DND-41 (cell line): ENCODE results near the gene RAG1.

ENCODE experiments used
- ATAC-seq: fragments of 200-7000 bp; cut with Tn5 transposase; 3 replicates; pipeline ENCODE4 v1.9.1; 2021; ENCODE audit warnings: low read depth; ENCODE audit not compliant: insufficient read depth
- DNase-seq: peaks from one replicate; pipeline ENCODE4 v3.0.0-alpha.2; 2020
- H2AFZ ChIP-seq: 2 replicates; pipeline ENCODE4 v1.6.0; 2012; ENCODE audit warnings: low read depth, low read length
- H3K27ac ChIP-seq: 2 replicates; pipeline ENCODE4 v1.5.1; 2012; ENCODE audit warnings: low read length, inconsistent platforms
- H3K27me3 ChIP-seq: fragments of 200-600 bp; sonication (generic); 2 replicates; pipeline ENCODE4 v1.6.0; 2012; ENCODE audit warnings: low read length, mild to moderate bottlenecking, inconsistent platforms; ENCODE audit not compliant: insufficient read depth, poor library complexity
- H3K36me3 ChIP-seq: 2 replicates; pipeline ENCODE4 v1.5.1; 2012; ENCODE audit warnings: low read length, inconsistent platforms; ENCODE audit not compliant: insufficient read depth
- H3K4me1 ChIP-seq: 2 replicates; pipeline ENCODE4 v1.5.1; 2012; ENCODE audit warnings: mild to moderate bottlenecking, low read length; ENCODE audit not compliant: insufficient read depth
- H3K4me2 ChIP-seq: 2 replicates; pipeline ENCODE4 v1.6.0; 2012; ENCODE audit warnings: mild to moderate bottlenecking, moderate library complexity, low read length, inconsistent platforms; ENCODE audit not compliant: insufficient read depth
- H3K4me3 ChIP-seq, 2 experiments: fragments of 200-600 bp in 1 of 2; shearing (Covaris generic) in 1 of 2; 2 replicates each; pipeline ENCODE4 v1.5.1; 2012 to 2016; ENCODE audit warnings: inconsistent platforms in 2 of 2, low read length in 2 of 2, mild to moderate bottlenecking in 2 of 2, low read depth in 1 of 2, moderate library complexity in 1 of 2
- H3K79me2 ChIP-seq: 2 replicates; pipeline ENCODE4 v1.6.0; 2012; ENCODE audit warnings: low read length, inconsistent platforms; ENCODE audit not compliant: insufficient read depth
- H3K9ac ChIP-seq: 2 replicates; pipeline ENCODE4 v1.6.0; 2012; ENCODE audit warnings: low read depth, mild to moderate bottlenecking, inconsistent platforms, low read length, moderate library complexity
- H3K9me3 ChIP-seq: 2 replicates; pipeline ENCODE4 v1.5.1; 2012; ENCODE audit warnings: low read length, moderate library complexity, mild to moderate bottlenecking, inconsistent platforms; ENCODE audit not compliant: insufficient read depth, severe bottlenecking
- H4K20me1 ChIP-seq: 2 replicates; pipeline ENCODE4 v1.6.0; 2012; ENCODE audit warnings: low read length; ENCODE audit not compliant: insufficient read depth
- CTCF ChIP-seq: IDR thresholded peaks from 2 replicates; pipeline ENCODE4 v1.5.1; 2012; ENCODE audit warnings: borderline replicate concordance, low read length, moderate library complexity, mild to moderate bottlenecking; ENCODE audit not compliant: poor library complexity, severe bottlenecking; ENCODE audit errors: extremely low read depth
- EZH2 ChIP-seq: IDR thresholded peaks from 3 replicates; pipeline ENCODE4 v1.6.1; 2012; ENCODE audit warnings: borderline replicate concordance, low read depth, mild to moderate bottlenecking, moderate library complexity, low read length, inconsistent platforms; ENCODE audit not compliant: severe bottlenecking

RAG1 gene

GRCh38 chr11:36627471-36627870 lies 59.7 kb downstream of the RAG1 start:
- Histone ChIP-seq H2AFZ (no peak overlapping the region), H3K27me3 (no peaks in the 10 kb centered on the region), H3K9ac (no peak overlapping the region), H3K36me3 (no peaks in the 10 kb centered on the region), H4K20me1 (no peaks in the 10 kb centered on the region), H3K4me3 (no peak overlapping the region), H3K9me3 (no peaks in the 10 kb centered on the region), H3K27ac (peak overlapping the region; percentile 39), H3K4me2 (no peak overlapping the region), H3K4me1 (peaks cover 91% of the 10 kb centered on the region), H3K79me2 (peaks cover 24% of the 10 kb centered on the region)
- no peak for ATAC-seq
- TF ChIP-seq EZH2: no peak
- TF ChIP-seq CTCF: no peak
- no peak for DNase-seq

GRCh38 chr11:36628141-36628540 lies 60.3 kb downstream of the RAG1 start:
- Histone ChIP-seq H3K4me3 (no peak overlapping the region), H3K4me1 (peaks cover 89% of the 10 kb centered on the region), H3K27ac (peak overlapping the region; percentile 22; the same call in 1 of the 2 replicates), H3K36me3 (no peaks in the 10 kb centered on the region), H3K9ac (no peak overlapping the region), H3K9me3 (no peaks in the 10 kb centered on the region), H2AFZ (peak overlapping the region; percentile 27; the same call in 1 of the 2 replicates), H4K20me1 (no peaks in the 10 kb centered on the region), H3K27me3 (no peaks in the 10 kb centered on the region), H3K4me2 (no peak overlapping the region), H3K79me2 (peaks cover 18% of the 10 kb centered on the region)
- DNase-seq: no peak
- no peak for ATAC-seq
- TF ChIP-seq EZH2 (no peak), CTCF (no peak)

- Histone ChIP-seq H3K79me2 (peaks cover 12% of the 10 kb centered on the region), H3K4me3 (no peak overlapping the region), H3K4me2 (no peak overlapping the region), H3K27me3 (no peaks in the 10 kb centered on the region), H3K36me3 (no peaks in the 10 kb centered on the region), H4K20me1 (no peaks in the 10 kb centered on the region), H3K4me1 (peaks cover 83% of the 10 kb centered on the region), H2AFZ (no peak overlapping the region), H3K9ac (no peak overlapping the region), H3K9me3 (no peaks in the 10 kb centered on the region), H3K27ac (peak overlapping the region; percentile 22)
- TF ChIP-seq EZH2 (no peak), CTCF (no peak)
- no peak for ATAC-seq
- DNase-seq: no peak
These were observed 61.0 kb downstream of the RAG1 start for GRCh38 chr11:36628765-36629244.
